Astrocyte (in vitro differentiated cells and primary cell): Measurements from ENCODE around the gene PI4KA.

ENCODE experiments used
- EZH2 ChIP-seq: IDR thresholded peaks from 2 replicates; pipeline ENCODE4 v1.6.1; 2012; ENCODE audit warnings: mild to moderate bottlenecking, low read length, inconsistent platforms; ENCODE audit not compliant: insufficient read depth
- TF ChIP-seq, protein P1 (sequence below): IDR thresholded peaks from 2 replicates; pipeline ENCODE4 v1.5.1; 2011; ENCODE audit warnings: low read depth, mild to moderate bottlenecking, inconsistent platforms, low read length, moderate library complexity; ENCODE audit not compliant: insufficient read depth

DNA sequence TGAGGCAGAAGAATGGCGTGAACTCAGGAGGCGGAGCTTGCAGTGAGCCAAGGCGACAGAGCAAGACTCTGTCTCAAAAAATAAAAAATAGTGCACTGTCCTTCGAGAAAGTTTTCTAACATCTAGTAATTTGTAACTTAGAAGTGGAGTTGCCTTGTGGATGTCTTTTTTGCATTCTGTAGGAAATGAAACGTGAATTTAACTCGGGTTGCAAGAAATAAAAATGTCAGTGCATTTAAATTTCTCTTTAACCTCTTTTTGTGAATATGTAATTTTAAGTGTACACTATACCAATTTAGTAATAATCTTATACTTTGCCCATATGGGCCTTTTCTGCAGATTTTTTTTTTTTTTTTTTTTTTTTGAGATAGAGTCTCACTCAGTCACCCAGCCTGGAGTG lies 32.4 kb upstream of the PI4KA start:
- TF ChIP-seq, protein P1, sequence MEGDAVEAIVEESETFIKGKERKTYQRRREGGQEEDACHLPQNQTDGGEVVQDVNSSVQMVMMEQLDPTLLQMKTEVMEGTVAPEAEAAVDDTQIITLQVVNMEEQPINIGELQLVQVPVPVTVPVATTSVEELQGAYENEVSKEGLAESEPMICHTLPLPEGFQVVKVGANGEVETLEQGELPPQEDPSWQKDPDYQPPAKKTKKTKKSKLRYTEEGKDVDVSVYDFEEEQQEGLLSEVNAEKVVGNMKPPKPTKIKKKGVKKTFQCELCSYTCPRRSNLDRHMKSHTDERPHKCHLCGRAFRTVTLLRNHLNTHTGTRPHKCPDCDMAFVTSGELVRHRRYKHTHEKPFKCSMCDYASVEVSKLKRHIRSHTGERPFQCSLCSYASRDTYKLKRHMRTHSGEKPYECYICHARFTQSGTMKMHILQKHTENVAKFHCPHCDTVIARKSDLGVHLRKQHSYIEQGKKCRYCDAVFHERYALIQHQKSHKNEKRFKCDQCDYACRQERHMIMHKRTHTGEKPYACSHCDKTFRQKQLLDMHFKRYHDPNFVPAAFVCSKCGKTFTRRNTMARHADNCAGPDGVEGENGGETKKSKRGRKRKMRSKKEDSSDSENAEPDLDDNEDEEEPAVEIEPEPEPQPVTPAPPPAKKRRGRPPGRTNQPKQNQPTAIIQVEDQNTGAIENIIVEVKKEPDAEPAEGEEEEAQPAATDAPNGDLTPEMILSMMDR: no peak
- TF ChIP-seq EZH2: no peak
